ENCODE measurements around the gene HIGD1C.

- TF ChIP-seq POLR2A (IDR thresholded peaks at IDR 0.05) (no peak), CTCF (IDR thresholded peaks at IDR 0.05) (no peak), EP300 (IDR thresholded peaks at IDR 0.05) (no peak), POLR2AphosphoS5 (IDR thresholded peaks at IDR 0.05) (no peak)
Observed at GRCh38 chr12:51004504-51004903, 52.2 kb downstream of the HIGD1C start.
